H9 (cell line): ENCODE measurements around the gene POLH. TPM values are rescaled to one million over a fixed set of nuclear protein-coding genes. Genes with fewer than 3 reads are reported as not detected.
"Not testable (repeated sequence)": the region's sequence is repeated elsewhere in the genome, so short reads cannot be mapped to it uniquely, and the experiment has no call there.

Source experiments
- DNase-seq: peaks from one replicate; pipeline ENCODE4 v3.0.0-alpha.2; 2017
- H2AFZ ChIP-seq: one replicate; pipeline ENCODE4 v1.6.1; 2013; ENCODE audit warnings: mild to moderate bottlenecking, low read length, control low read depth, moderate library complexity
- H2AK5ac ChIP-seq: 2 replicates; pipeline ENCODE4 v1.6.1; 2013; ENCODE audit warnings: low read length, control low read depth, mixed read lengths; ENCODE audit not compliant: insufficient read length
- H2BK120ac ChIP-seq: one replicate; pipeline ENCODE4 v1.6.1; 2013; ENCODE audit warnings: low read depth, mild to moderate bottlenecking, low read length, control low read depth, inconsistent platforms; ENCODE audit not compliant: poor library complexity, severe bottlenecking
- H2BK12ac ChIP-seq: 2 replicates; pipeline ENCODE4 v1.6.1; 2013; ENCODE audit warnings: low read length, control low read depth, mixed read lengths, low read depth; ENCODE audit not compliant: insufficient read length
- H2BK15ac ChIP-seq: 2 replicates; pipeline ENCODE4 v1.6.1; 2013; ENCODE audit warnings: low read depth, low read length, control low read depth
- H2BK20ac ChIP-seq: one replicate; pipeline ENCODE4 v1.6.1; 2013; ENCODE audit warnings: low read depth, mild to moderate bottlenecking, low read length, control low read depth, inconsistent platforms; ENCODE audit not compliant: poor library complexity, severe bottlenecking
- H2BK5ac ChIP-seq: 2 replicates; pipeline ENCODE4 v1.6.1; 2013; ENCODE audit warnings: low read length, control low read depth, mixed read lengths; ENCODE audit not compliant: insufficient read length
- H3K14ac ChIP-seq: 2 replicates; pipeline ENCODE4 v1.6.1; 2013; ENCODE audit warnings: low read length, control low read depth; ENCODE audit not compliant: insufficient read depth
- H3K18ac ChIP-seq: 2 replicates; pipeline ENCODE4 v1.6.1; 2013; ENCODE audit warnings: low read depth, mild to moderate bottlenecking, mixed read lengths, low read length, control low read depth; ENCODE audit not compliant: insufficient read length
- H3K23ac ChIP-seq: 2 replicates; pipeline ENCODE4 v1.6.1; 2013; ENCODE audit warnings: low read length, control low read depth, mixed read lengths, low read depth; ENCODE audit not compliant: insufficient read length
- H3K23me2 ChIP-seq: 2 replicates; pipeline ENCODE4 v1.6.1; 2013; ENCODE audit warnings: low read depth, mild to moderate bottlenecking, mixed read lengths, low read length, control low read depth; ENCODE audit not compliant: insufficient read length, poor library complexity, severe bottlenecking
- H3K27ac ChIP-seq: 2 replicates; pipeline ENCODE4 v1.5.1; 2013; ENCODE audit warnings: low read length, control low read depth, mixed read lengths, low read depth; ENCODE audit not compliant: insufficient read length
- H3K27me3 ChIP-seq: 2 replicates; pipeline ENCODE4 v1.6.1; 2013; ENCODE audit warnings: low read length, control low read depth, inconsistent platforms; ENCODE audit not compliant: insufficient read depth
- H3K4ac ChIP-seq: 2 replicates; pipeline ENCODE4 v1.6.1; 2013; ENCODE audit warnings: low read depth, mild to moderate bottlenecking, control low read depth, inconsistent platforms, low read length, moderate library complexity
- H3K4me1 ChIP-seq: 2 replicates; pipeline ENCODE4 v1.6.1; 2013; ENCODE audit warnings: low read length, control low read depth, inconsistent platforms; ENCODE audit not compliant: insufficient read depth
- H3K4me2 ChIP-seq: 2 replicates; pipeline ENCODE4 v1.6.1; 2013; ENCODE audit warnings: low read length, control low read depth, mixed read lengths; ENCODE audit not compliant: insufficient read length, insufficient read depth
- H3K56ac ChIP-seq: 2 replicates; pipeline ENCODE4 v1.6.1; 2013; ENCODE audit warnings: low read depth, mild to moderate bottlenecking, mixed read lengths, low read length, control low read depth; ENCODE audit not compliant: insufficient read length
- H3K79me1 ChIP-seq: 2 replicates; pipeline ENCODE4 v1.6.1; 2013; ENCODE audit warnings: low read depth, mild to moderate bottlenecking, moderate library complexity, low read length, control low read depth, inconsistent platforms; ENCODE audit not compliant: insufficient read depth, poor library complexity, severe bottlenecking
- H3K79me2 ChIP-seq: 2 replicates; pipeline ENCODE4 v1.6.1; 2013; ENCODE audit warnings: low read length, control low read depth, inconsistent platforms; ENCODE audit not compliant: insufficient read depth
- H3K9ac ChIP-seq: 2 replicates; pipeline ENCODE4 v1.6.1; 2013; ENCODE audit warnings: low read length, control low read depth, mixed read lengths; ENCODE audit not compliant: insufficient read length; ENCODE audit errors: extremely low read depth
- H3K9me3 ChIP-seq: one replicate; pipeline ENCODE4 v1.6.1; 2013; ENCODE audit warnings: low read depth, low read length, inconsistent platforms; ENCODE audit not compliant: control insufficient read depth
- H3T11ph ChIP-seq: one replicate; pipeline ENCODE4 v1.6.1; 2013; ENCODE audit warnings: mild to moderate bottlenecking, low read length, control low read depth, inconsistent platforms
- H4K20me1 ChIP-seq: one replicate; pipeline ENCODE4 v1.6.1; 2013; ENCODE audit not compliant: control insufficient read depth, insufficient read length, insufficient read depth
- H4K5ac ChIP-seq: 2 replicates; pipeline ENCODE4 v1.6.1; 2013; ENCODE audit warnings: low read depth, mild to moderate bottlenecking, mixed read lengths, low read length, control low read depth; ENCODE audit not compliant: insufficient read length
- H4K8ac ChIP-seq: replicated peaks from 2 replicates; pipeline ENCODE4 v1.6.1; 2013; ENCODE audit warnings: low read length, control low read depth, mixed read lengths, low read depth; ENCODE audit not compliant: insufficient read length
- H4K91ac ChIP-seq: 2 replicates; pipeline ENCODE4 v1.6.1; 2013; ENCODE audit warnings: low read depth, mild to moderate bottlenecking, moderate library complexity, mixed read lengths, low read length, control low read depth; ENCODE audit not compliant: insufficient read length
- H3K27ac Mint-ChIP-seq, 3 experiments: 2 replicates in 2 of 3; 3 replicates in 1 of 3; pipeline ENCODE4 v1.8.0; 2020 to 2021; ENCODE audit warnings: mixed read lengths in 3 of 3, mild to moderate bottlenecking in 1 of 3, moderate library complexity in 1 of 3
- H3K27me3 Mint-ChIP-seq: 2 replicates; pipeline ENCODE4 v1.8.0; 2021; ENCODE audit warnings: low read depth, mild to moderate bottlenecking, moderate library complexity, mixed read lengths
- H3K36me3 Mint-ChIP-seq, 3 experiments: 2 replicates in 2 of 3; 3 replicates in 1 of 3; pipeline ENCODE4 v1.8.0; 2020 to 2021; ENCODE audit warnings: low read depth in 3 of 3, mixed read lengths in 3 of 3; ENCODE audit not compliant: insufficient read depth in 1 of 3
- H3K4me1 Mint-ChIP-seq, 2 experiments: 2 replicates each; pipeline ENCODE4 v1.8.0; 2020; ENCODE audit warnings: mixed read lengths in 2 of 2
- H3K4me3 Mint-ChIP-seq, 2 experiments: 2 replicates in 1 of 2; 3 replicates in 1 of 2; pipeline ENCODE4 v1.8.0; 2020 to 2021; ENCODE audit warnings: mild to moderate bottlenecking in 2 of 2, mixed read lengths in 2 of 2, moderate library complexity in 1 of 2
- H3K9me3 Mint-ChIP-seq, 2 experiments: 2 replicates in 1 of 2; 3 replicates in 1 of 2; pipeline ENCODE4 v1.8.0; 2020; ENCODE audit warnings: mild to moderate bottlenecking in 2 of 2, mixed read lengths in 2 of 2, moderate library complexity in 1 of 2
- WGBS: extraction: QIAGEN DNeasy Blood & Tissue Kit; methylation state at CpG from one replicate; pipeline ENCODE4 v1.1.7; 2013; ENCODE audit warnings: missing lambda C conversion rate, low lambda C conversion rate, mixed read lengths; ENCODE audit not compliant: insufficient read length; ENCODE audit errors: extremely low coverage; 5-methylcytosine and 5-hydroxymethylcytosine counted together
- total RNA-seq: library from RNA; stranded (reverse); gene quantifications from 2 replicates; pipeline ENCODE4 v1.2.1, GENCODE V29; 2021
- TF ChIP-seq, protein P1 (sequence below): fragments of 200-600 bp; sonication (generic); conservative IDR thresholded peaks from 3 replicates; pipeline ENCODE4 v1.8.0; 2021; ENCODE audit warnings: antibody characterized with exemption, mild to moderate bottlenecking

The POLH gene
- total RNA-seq, 1 experiment from 2014 or later = 12.6 TPM

DNA sequence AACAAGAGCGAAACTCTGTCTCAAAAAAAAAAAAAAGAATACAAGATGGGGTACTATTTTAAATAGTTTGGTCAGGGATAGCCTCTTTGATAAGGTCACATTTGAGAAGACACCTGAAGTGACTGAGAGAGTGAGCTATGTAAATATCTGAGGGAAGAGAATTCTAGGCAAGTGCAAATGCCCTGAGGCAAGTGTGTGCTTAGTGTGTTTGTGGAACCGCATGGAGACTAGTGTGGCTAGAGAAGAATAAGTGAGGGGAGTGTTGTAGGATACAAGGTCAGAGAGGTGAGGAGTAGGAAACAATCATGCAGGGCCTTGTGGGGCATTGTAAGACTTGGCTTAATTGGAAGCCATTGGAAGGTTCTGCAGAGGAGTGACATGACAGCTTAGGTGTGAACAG, 72.3 kb downstream of the POLH start:
- Mint-ChIP-seq H3K4me1 (peaks cover 17 to 18% of the 10 kb centered on the region in 2 experiments), H3K27me3 (no peaks in the 10 kb centered on the region; the same call in none of the 2 replicates), H3K4me3 (no peak overlapping the region), H3K36me3 (no peaks in the 10 kb centered on the region), H3K9me3 (no peaks in the 10 kb centered on the region), H3K27ac (no peak overlapping the region)
- Histone ChIP-seq H3K9ac (no peak overlapping the region), H3K4ac (no peak overlapping the region), H3K79me1 (no peaks in the 10 kb centered on the region), H4K20me1 (no peaks in the 10 kb centered on the region), H3K23me2 (no peaks in the 10 kb centered on the region), H4K91ac (no peak overlapping the region), H2BK12ac (no peak overlapping the region), H3K9me3 (no peaks in the 10 kb centered on the region), H3K23ac (no peak overlapping the region), H3K14ac (no peak overlapping the region), H2BK20ac (no peak overlapping the region), H4K8ac (no peak overlapping the region), H2AK5ac (no peak overlapping the region), H3K4me1 (no peaks in the 10 kb centered on the region), H3T11ph (no peak overlapping the region), H3K79me2 (no peaks in the 10 kb centered on the region), H3K56ac (no peak overlapping the region), H3K18ac (no peak overlapping the region), H4K5ac (no peak overlapping the region), H3K4me2 (no peak overlapping the region), H3K27me3 (no peaks in the 10 kb centered on the region), H2BK15ac (no peak overlapping the region), H2AFZ (no peak overlapping the region), H2BK120ac (no peak overlapping the region), H3K27ac (no peak overlapping the region), H2BK5ac (no peak overlapping the region)
- no peak for DNase-seq
- TF ChIP-seq, protein P1, sequence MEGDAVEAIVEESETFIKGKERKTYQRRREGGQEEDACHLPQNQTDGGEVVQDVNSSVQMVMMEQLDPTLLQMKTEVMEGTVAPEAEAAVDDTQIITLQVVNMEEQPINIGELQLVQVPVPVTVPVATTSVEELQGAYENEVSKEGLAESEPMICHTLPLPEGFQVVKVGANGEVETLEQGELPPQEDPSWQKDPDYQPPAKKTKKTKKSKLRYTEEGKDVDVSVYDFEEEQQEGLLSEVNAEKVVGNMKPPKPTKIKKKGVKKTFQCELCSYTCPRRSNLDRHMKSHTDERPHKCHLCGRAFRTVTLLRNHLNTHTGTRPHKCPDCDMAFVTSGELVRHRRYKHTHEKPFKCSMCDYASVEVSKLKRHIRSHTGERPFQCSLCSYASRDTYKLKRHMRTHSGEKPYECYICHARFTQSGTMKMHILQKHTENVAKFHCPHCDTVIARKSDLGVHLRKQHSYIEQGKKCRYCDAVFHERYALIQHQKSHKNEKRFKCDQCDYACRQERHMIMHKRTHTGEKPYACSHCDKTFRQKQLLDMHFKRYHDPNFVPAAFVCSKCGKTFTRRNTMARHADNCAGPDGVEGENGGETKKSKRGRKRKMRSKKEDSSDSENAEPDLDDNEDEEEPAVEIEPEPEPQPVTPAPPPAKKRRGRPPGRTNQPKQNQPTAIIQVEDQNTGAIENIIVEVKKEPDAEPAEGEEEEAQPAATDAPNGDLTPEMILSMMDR = no peak
- WGBS = no CpG with 5 or more reads among the region's 2 CpGs

DNA sequence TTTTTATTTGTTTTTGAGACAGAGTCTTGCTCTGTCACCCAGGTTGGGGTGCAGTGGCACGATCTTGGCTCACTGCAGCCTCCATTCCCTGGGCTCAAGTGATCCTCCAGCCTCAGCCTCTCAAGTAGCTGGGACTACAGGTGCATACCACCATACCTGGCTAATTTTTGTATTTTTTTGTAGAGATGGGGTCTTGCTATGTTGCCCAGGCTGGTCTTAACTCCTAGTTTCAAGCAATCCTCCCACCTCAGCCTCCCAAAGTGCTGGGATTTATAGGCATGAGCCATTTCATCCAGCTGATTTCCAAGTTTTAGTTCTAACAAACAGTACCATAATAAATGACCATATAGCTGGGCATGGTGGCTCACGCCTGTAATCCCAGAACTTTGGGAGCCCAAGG, 76.8 kb downstream of the POLH start:
- H3K79me1 ChIP-seq, H4K91ac ChIP-seq, H2AK5ac ChIP-seq, H3K23me2 ChIP-seq, H2BK5ac ChIP-seq, H2BK15ac ChIP-seq, H3K56ac ChIP-seq, H2BK12ac ChIP-seq, H3K4me1 ChIP-seq, H3K4ac ChIP-seq, H3K27ac ChIP-seq, H3K36me3 Mint-ChIP-seq, H2BK20ac ChIP-seq, H3K4me2 ChIP-seq, H3K14ac ChIP-seq, H3K9me3 ChIP-seq, H3K27me3 ChIP-seq, H3T11ph ChIP-seq, DNase-seq, H2BK120ac ChIP-seq, H4K20me1 ChIP-seq, H3K27ac Mint-ChIP-seq, H3K27me3 Mint-ChIP-seq, H3K18ac ChIP-seq, H3K9me3 Mint-ChIP-seq, H3K23ac ChIP-seq, H3K4me3 Mint-ChIP-seq, H3K79me2 ChIP-seq, H4K8ac ChIP-seq, H2AFZ ChIP-seq, H4K5ac ChIP-seq, H3K9ac ChIP-seq: not testable (repeated sequence)
- peaks cover 19 to 30% of the 10 kb centered on the region in 2 experiments for H3K4me1 Mint-ChIP-seq
- no CpG with 5 or more reads among the region's 2 CpGs for WGBS
